SK-N-SH treated with all-trans-retinoic acid at 6 μM for 48 hours (cell line): Measurements from ENCODE around the gene RIMKLA.

ENCODE experiments used
- ATAC-seq: fragments of 200-7000 bp; cut with Tn5 transposase; 3 replicates; pipeline ENCODE4 v1.9.1; 2020; ENCODE audit warnings: mild to moderate bottlenecking, moderate library complexity
- ARNTL ChIP-seq: fragments of 450-650 bp; formaldehyde crosslinking; IDR thresholded peaks from 2 replicates; pipeline ENCODE4 v1.5.0; 2020; ENCODE audit warnings: low read depth, mild to moderate bottlenecking, moderate library complexity, borderline replicate concordance
- BACH2 ChIP-seq: fragments of 250-450 bp; sonication (Bioruptor Pico); IDR thresholded peaks from 2 replicates; pipeline ENCODE4 v1.9.0; 2021; ENCODE audit warnings: mild to moderate bottlenecking, borderline replicate concordance
- CSDC2 ChIP-seq: fragments of 250-450 bp; sonication (Bioruptor Pico); IDR thresholded peaks from 2 replicates; pipeline ENCODE4 v1.5.0; 2020; ENCODE audit warnings: mild to moderate bottlenecking, moderate library complexity
- GLIS3 ChIP-seq: fragments of 250-450 bp; sonication (Bioruptor Pico); IDR thresholded peaks from 2 replicates; pipeline ENCODE4 v1.5.0; 2020; ENCODE audit warnings: mild to moderate bottlenecking, moderate library complexity
- ISL1 ChIP-seq: fragments of 250-450 bp; sonication (Bioruptor Pico); IDR thresholded peaks from 2 replicates; pipeline ENCODE4 v2.1.2; 2022; ENCODE audit warnings: mild to moderate bottlenecking, moderate library complexity
- PPARA ChIP-seq: fragments of 250-450 bp; sonication (Bioruptor Pico); IDR thresholded peaks from 2 replicates; pipeline ENCODE4 v1.5.0; 2020; ENCODE audit warnings: mild to moderate bottlenecking, borderline replicate concordance
- RARB ChIP-seq: fragments of 250-450 bp; sonication (Bioruptor Pico); IDR thresholded peaks from 2 replicates; pipeline ENCODE4 v1.8.0; 2021; ENCODE audit warnings: mild to moderate bottlenecking, moderate library complexity
- TCF4 ChIP-seq: fragments of 250-450 bp; sonication (Bioruptor Pico); IDR thresholded peaks from 2 replicates; pipeline ENCODE4 v1.8.0; 2021; ENCODE audit warnings: mild to moderate bottlenecking, moderate library complexity, borderline replicate concordance
- TOX ChIP-seq: fragments of 250-450 bp; sonication (Bioruptor Pico); IDR thresholded peaks from 2 replicates; pipeline ENCODE4 v1.8.0; 2021; ENCODE audit warnings: mild to moderate bottlenecking, moderate library complexity, borderline replicate concordance
- ZFP3 ChIP-seq: fragments of 250-450 bp; sonication (Bioruptor Pico); IDR thresholded peaks from 2 replicates; pipeline ENCODE4 v1.5.0; 2020; ENCODE audit warnings: mild to moderate bottlenecking, moderate library complexity
- ZFP30 ChIP-seq: fragments of 450-650 bp; formaldehyde crosslinking; IDR thresholded peaks from 2 replicates; pipeline ENCODE4 v1.5.0; 2022; ENCODE audit warnings: mild to moderate bottlenecking, moderate library complexity
- ZNF565 ChIP-seq: fragments of 450-650 bp; formaldehyde crosslinking; conservative IDR thresholded peaks from 2 replicates; pipeline ENCODE4 v1.5.0; 2020; ENCODE audit warnings: low read depth, mild to moderate bottlenecking, moderate library complexity
- ZNF8 ChIP-seq: fragments of 450-650 bp; formaldehyde crosslinking; IDR thresholded peaks from 2 replicates; pipeline ENCODE4 v1.5.0; 2020; ENCODE audit warnings: mild to moderate bottlenecking, moderate library complexity
- TF ChIP-seq, protein P1 (sequence below): fragments of 250-450 bp; sonication (Bioruptor Pico); IDR thresholded peaks from 2 replicates; pipeline ENCODE4 v1.5.1; 2021; ENCODE audit warnings: mild to moderate bottlenecking, moderate library complexity
- TF ChIP-seq, protein P2 (sequence below): fragments of 250-450 bp; sonication (Bioruptor Pico); IDR thresholded peaks from 2 replicates; pipeline ENCODE4 v1.5.1; 2020; ENCODE audit warnings: low read depth, mild to moderate bottlenecking, moderate library complexity
- TF ChIP-seq, protein P3 (sequence below): fragments of 250-450 bp; sonication (Bioruptor Pico); IDR thresholded peaks from 2 replicates; pipeline ENCODE4 v1.8.0; 2020; ENCODE audit warnings: mild to moderate bottlenecking, moderate library complexity, borderline replicate concordance
- TF ChIP-seq, protein P4 (sequence below): fragments of 250-450 bp; sonication (Bioruptor Pico); IDR thresholded peaks from 2 replicates; pipeline ENCODE4 v1.5.0; 2020; ENCODE audit warnings: mild to moderate bottlenecking, moderate library complexity

Gene RIMKLA

DNA sequence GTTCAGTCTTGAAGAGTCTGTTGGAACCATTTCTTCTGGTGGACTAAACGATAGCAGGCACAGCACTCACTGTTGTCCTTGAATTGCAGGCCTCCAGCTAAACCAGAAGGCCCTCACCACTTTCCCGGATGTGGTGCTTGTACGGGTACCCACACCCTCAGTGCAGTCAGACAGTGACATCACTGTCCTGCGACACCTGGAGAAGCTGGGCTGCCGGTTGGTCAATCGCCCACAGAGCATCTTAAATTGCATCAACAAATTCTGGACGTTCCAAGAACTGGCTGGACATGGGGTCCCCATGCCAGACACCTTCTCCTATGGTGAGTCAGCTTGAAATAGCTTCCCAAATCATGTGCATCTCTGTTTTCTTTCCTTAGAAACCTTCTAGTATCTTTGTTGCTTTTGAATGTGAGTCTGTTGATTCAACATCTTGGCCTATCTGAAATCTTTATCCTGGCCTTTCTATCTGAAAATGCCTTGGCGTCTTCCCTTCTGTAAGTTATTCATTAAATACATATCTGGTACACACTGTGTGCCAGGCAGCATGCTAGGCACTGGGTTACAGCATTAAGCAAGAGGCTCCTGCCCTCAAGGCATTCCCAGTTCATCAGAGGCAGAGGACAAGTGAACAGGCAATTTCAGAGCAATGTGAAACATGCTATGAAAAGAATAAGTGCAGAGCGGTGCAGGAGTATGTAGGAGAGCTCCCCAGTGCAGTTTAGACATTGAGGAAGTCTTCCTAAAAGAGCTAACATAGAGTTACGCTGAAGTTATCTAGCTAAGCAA is 18.9 kb downstream of the RIMKLA start:
- ATAC-seq: no peak
- TF ChIP-seq ARNTL (CRISPR knock-in tag) (no peak), ISL1 (CRISPR knock-in tag) (no peak), RARB (CRISPR knock-in tag) (no peak), TCF4 (CRISPR knock-in tag) (no peak), ZNF565 (CRISPR knock-in tag) (no peak), ZNF8 (CRISPR knock-in tag) (no peak), TOX (no peak), BACH2 (CRISPR knock-in tag) (no peak), CSDC2 (CRISPR knock-in tag) (no peak), ZFP3 (CRISPR knock-in tag) (no peak), ZFP30 (CRISPR knock-in tag) (no peak)
- TF ChIP-seq, protein P1, sequence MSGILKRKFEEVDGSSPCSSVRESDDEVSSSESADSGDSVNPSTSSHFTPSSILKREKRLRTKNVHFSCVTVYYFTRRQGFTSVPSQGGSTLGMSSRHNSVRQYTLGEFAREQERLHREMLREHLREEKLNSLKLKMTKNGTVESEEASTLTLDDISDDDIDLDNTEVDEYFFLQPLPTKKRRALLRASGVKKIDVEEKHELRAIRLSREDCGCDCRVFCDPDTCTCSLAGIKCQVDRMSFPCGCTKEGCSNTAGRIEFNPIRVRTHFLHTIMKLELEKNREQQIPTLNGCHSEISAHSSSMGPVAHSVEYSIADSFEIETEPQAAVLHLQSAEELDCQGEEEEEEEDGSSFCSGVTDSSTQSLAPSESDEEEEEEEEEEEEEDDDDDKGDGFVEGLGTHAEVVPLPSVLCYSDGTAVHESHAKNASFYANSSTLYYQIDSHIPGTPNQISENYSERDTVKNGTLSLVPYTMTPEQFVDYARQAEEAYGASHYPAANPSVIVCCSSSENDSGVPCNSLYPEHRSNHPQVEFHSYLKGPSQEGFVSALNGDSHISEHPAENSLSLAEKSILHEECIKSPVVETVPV: no peak
- TF ChIP-seq, protein P2, sequence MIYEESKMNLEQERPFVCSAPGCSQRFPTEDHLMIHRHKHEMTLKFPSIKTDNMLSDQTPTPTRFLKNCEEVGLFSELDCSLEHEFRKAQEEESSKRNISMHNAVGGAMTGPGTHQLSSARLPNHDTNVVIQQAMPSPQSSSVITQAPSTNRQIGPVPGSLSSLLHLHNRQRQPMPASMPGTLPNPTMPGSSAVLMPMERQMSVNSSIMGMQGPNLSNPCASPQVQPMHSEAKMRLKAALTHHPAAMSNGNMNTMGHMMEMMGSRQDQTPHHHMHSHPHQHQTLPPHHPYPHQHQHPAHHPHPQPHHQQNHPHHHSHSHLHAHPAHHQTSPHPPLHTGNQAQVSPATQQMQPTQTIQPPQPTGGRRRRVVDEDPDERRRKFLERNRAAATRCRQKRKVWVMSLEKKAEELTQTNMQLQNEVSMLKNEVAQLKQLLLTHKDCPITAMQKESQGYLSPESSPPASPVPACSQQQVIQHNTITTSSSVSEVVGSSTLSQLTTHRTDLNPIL: no peak

DNA sequence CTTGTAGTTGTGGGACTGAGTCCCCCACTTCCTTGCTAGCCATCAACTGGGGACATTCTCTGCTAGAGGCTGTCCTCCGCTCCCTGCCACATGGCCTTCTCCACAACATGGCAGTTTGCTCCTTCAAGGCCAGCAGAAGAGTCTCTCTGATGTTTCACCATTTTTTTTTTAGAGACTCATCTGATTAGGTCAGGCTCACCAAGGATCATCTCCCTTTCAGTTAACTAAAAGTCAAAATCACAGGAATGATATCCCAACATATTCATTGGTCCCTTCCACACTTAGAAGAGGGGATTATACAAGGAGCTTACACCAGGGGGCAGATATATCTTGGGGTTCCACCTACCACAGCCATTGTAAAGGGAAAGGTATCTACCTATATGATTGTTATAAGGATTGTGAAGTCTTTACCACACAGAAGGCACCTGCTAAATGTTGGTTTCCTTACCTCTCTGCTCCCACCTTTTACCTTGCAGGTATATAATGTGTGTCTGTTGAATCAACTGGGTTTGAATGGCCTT is 23.3 kb downstream of the RIMKLA start:
- TF ChIP-seq, protein P3, sequence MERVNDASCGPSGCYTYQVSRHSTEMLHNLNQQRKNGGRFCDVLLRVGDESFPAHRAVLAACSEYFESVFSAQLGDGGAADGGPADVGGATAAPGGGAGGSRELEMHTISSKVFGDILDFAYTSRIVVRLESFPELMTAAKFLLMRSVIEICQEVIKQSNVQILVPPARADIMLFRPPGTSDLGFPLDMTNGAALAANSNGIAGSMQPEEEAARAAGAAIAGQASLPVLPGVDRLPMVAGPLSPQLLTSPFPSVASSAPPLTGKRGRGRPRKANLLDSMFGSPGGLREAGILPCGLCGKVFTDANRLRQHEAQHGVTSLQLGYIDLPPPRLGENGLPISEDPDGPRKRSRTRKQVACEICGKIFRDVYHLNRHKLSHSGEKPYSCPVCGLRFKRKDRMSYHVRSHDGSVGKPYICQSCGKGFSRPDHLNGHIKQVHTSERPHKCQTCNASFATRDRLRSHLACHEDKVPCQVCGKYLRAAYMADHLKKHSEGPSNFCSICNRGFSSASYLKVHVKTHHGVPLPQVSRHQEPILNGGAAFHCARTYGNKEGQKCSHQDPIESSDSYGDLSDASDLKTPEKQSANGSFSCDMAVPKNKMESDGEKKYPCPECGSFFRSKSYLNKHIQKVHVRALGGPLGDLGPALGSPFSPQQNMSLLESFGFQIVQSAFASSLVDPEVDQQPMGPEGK: no peak
- TF ChIP-seq, protein P1: no peak
- TF ChIP-seq PPARA (CRISPR knock-in tag) (no peak), ZNF8 (CRISPR knock-in tag) (no peak), GLIS3 (CRISPR knock-in tag) (no peak), RARB (CRISPR knock-in tag) (no peak), ARNTL (CRISPR knock-in tag) (no peak)
- TF ChIP-seq, protein P4, sequence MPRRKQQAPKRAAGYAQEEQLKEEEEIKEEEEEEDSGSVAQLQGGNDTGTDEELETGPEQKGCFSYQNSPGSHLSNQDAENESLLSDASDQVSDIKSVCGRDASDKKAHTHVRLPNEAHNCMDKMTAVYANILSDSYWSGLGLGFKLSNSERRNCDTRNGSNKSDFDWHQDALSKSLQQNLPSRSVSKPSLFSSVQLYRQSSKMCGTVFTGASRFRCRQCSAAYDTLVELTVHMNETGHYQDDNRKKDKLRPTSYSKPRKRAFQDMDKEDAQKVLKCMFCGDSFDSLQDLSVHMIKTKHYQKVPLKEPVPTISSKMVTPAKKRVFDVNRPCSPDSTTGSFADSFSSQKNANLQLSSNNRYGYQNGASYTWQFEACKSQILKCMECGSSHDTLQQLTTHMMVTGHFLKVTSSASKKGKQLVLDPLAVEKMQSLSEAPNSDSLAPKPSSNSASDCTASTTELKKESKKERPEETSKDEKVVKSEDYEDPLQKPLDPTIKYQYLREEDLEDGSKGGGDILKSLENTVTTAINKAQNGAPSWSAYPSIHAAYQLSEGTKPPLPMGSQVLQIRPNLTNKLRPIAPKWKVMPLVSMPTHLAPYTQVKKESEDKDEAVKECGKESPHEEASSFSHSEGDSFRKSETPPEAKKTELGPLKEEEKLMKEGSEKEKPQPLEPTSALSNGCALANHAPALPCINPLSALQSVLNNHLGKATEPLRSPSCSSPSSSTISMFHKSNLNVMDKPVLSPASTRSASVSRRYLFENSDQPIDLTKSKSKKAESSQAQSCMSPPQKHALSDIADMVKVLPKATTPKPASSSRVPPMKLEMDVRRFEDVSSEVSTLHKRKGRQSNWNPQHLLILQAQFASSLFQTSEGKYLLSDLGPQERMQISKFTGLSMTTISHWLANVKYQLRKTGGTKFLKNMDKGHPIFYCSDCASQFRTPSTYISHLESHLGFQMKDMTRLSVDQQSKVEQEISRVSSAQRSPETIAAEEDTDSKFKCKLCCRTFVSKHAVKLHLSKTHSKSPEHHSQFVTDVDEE (CRISPR knock-in tag): no peak
- TF ChIP-seq, protein P2: no peak
- no peak for ATAC-seq
